Suppressor macrophage treated with lipopolysaccharide for 1 hour (primary cell): ENCODE data around the gene SLC9A9.

Source experiments
- DNase-seq, 3 donors: peaks; one replicate each; pipeline ENCODE4 v3.0.0-alpha.2; 2020 to 2022

Gene SLC9A9

GRCh38 chr3:143840636-143841035 is 7.6 kb downstream of the SLC9A9 start:
- DNase-seq = no peak

DNA sequence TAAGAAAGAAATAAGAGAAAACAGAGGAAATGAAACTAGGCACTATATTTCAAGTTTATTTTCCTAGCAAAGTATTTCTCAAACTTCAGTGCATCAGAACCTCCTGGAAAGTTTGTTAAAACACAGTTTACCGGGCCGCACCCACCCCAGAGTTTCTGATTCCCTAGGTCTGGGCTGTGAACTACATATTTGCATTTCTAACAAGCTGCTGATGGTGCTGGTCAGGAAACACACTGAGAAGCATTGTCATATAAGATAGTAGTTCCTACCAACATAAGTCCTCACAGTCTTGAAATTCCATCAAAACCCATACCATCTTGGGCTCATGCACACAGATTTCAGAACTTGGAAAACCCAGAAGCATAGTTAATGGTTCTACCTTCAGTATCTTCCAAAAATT is 8.3 kb downstream of the SLC9A9 start:
- no peak for DNase-seq

DNA sequence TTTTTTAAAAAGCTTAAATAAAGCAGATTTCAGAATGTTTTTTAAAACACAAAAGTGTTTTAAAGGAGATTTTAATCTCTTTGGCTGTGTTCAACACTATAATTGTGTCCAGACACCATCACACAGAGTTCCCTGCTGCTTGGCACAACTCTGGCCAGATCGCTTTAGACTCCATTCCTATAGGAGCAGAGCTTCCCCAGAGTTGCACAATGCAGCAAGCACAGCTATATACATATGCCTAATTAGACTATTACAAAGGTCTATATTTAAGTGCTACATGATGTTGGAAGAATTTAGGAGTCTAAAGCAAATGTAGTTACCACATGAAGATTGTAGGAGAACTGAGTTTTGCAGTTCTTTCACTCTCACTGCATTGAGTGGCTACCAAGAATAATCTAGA is 11.2 kb downstream of the SLC9A9 start:
- DNase-seq = no peak

DNA sequence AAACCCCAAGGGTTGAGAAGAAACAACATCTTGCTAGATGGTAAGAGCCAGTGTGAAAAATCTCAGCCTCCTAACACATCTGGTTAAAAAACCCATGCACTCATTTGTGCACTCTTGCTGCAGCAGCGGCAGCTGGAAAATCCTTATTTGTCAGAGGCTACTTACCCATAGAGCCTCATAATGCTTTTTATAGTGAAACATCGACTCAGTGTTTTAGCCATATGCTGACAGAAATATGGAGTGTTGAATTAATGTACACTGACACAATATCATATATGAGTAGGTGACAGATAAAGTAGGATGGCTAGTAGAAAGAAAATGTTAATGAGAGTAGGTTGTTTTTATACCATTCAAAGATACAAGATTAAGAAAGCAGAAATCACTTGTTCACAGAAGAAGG is 13.0 kb downstream of the SLC9A9 start:
- DNase-seq = no peak

GRCh38 chr3:143832433-143832832 is 15.8 kb downstream of the SLC9A9 start:
- DNase-seq = peak; percentile 55 to 75 (median 55)

DNA sequence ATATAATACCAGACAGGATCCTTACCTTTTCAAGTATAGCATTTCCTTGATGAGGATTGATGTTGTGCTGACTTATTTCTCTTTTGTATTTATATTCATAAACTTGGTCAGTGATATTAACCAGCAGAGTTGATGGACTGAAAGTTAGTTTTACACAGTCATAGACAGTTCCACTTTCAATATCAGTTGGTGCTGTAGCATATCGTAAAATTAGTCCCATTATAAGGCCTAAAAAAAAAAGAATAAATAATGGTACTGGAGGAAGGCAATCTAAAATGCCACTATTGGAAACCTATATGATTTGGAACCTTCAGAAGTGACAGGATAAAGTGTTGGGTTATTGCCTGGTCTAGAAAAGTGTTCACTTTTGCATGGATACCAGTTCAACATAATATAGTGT is 16.3 kb downstream of the SLC9A9 start:
- no peak for DNase-seq

- DNase-seq = peak; percentile 36 to 86 (median 80)
Observed at GRCh38 chr3:143831208-143831607, 17.1 kb downstream of the SLC9A9 start.

- no peak for DNase-seq
Observed at GRCh38 chr3:143830786-143831185, 17.5 kb downstream of the SLC9A9 start.

- no peak for DNase-seq
Observed at GRCh38 chr3:143830063-143830462, 18.2 kb downstream of the SLC9A9 start.

DNA sequence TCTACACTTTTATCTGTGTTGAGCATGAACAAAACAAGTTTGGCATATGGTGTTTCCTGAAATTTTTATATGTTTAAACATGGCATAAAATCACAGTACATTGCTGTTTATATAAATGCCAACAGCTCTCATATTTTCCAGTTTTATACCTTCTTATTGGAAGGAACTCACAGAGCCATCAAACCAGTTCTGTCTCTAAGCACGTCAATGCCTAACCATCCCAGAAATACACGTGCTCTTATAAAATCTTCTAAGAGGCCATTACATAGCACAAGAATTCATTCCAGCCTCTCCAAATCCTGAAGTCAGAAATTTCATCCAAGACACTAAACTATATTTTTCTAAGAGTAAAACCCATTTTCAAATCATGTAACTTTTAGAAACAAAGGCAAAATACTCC is 20.8 kb downstream of the SLC9A9 start:
- DNase-seq = peak in 1 of 3 donors; percentile 10

GRCh38 chr3:143826296-143826695 is 22.0 kb downstream of the SLC9A9 start:
- peak; percentile 66 to 76 (median 66) for DNase-seq

GRCh38 chr3:143825513-143825912 is 22.8 kb downstream of the SLC9A9 start:
- DNase-seq = peak; percentile 75 to 92 (median 89)

DNA sequence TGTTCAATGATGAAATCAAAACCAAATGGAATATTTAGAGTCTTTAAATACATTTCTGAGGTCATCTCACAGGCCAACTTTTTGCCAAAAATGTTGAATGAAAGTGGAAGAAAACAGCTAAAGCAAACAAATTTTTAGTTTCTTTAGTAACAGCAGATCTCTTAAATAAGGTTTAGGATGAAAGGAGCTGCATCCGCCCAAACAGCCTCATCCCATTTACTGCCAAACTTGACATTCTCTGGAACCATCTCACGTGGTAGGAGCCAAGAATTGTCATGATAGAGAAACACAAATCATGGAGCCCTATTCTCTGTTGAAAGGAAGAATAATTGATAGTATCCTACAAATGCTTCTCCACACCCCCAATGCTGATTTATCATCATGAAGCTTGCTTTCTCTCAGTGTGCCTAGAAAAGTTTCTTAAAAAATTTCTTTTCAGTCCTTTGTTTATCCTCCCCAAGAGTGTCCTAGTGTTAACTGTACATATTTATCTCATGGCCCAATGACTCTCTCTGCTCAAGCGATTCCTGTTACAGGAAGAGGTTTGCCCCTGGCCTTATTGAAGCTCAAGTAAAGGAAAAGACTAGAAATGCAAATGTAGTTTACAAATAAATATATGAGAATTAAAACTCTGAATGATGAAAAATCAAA is 23.4 kb downstream of the SLC9A9 start:
- DNase-seq = no peak

- DNase-seq = no peak
Observed at GRCh38 chr3:143822798-143823197, 25.5 kb downstream of the SLC9A9 start.

- DNase-seq = no peak
Observed at GRCh38 chr3:143822374-143822773, 25.9 kb downstream of the SLC9A9 start.

DNA sequence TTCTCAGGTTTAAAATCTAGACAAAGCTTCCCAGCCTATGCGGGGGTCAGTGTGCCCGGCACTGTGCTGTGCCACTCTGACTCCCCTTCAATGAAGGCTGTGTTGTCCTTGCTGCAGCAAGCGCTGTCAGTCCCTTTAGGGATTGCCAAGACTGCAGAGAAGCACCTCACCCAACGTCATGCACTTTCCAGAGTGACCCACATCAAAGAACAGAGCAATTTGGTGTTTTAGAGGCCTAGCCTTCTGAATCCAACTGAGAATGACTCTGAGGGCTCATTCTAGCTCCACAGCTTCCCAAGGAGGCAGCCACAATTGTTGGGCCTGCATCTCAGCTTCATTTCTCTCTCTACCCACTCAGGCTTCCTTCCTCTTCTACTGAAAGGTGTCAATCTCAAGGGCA is 26.4 kb downstream of the SLC9A9 start:
- DNase-seq = no peak

DNA sequence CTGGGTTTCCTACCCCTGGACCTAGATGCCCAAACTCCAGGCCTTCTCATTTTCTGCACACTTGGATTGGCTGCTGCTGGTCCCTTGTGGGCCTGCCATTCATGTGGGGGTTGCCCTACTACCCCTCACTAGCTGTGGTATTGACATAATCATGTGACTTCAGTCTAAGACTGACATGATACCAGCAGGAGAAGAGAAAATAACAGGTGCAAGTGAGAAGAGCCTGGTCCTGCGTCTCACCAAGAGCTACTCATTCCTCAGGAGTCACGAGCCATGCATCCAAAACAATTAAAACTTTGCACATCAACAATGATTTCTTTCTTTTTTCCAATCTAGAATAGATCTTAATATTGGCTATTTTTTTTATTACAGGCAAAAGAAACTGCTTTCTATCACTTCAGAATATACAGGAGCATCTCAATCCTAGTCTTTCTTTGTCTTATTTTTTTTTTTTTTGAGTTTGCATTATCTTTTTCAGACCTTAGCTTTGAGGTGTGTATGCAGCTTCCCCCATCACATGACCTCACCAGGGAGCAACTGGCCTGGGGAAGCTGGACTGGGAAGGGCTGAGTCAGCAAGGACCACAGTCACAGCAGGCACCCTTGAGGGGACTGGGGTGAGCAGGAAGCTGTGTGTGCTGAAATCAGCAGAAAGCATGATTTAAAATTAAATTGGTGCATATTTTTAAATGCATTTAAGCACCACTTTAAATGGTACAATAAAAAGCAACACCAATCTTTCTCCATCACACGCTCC is 27.6 kb downstream of the SLC9A9 start:
- peak; percentile 51 to 55 (median 54) for DNase-seq

DNA sequence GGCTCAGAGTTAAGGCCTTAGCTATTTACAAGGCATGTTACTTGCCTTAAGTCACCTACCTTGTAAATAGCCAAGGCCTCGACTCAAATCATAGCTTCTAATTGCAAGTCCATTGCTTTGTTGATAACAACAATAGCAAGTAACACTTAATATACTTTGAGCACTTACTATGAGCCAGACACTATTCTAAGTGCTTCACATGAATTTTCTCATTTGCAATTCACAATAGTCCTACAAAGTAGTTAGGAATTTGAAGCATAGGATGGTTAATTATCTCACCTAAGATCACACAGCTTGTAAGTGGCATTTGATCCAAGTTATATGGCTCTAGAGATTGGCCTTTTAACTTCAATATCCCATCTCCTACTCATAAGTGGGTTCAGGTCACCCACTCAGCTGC is 28.4 kb downstream of the SLC9A9 start:
- no peak for DNase-seq

- DNase-seq = peak; percentile 65 to 80 (median 76)
Observed at GRCh38 chr3:143814443-143814889, 33.8 kb downstream of the SLC9A9 start.

DNA sequence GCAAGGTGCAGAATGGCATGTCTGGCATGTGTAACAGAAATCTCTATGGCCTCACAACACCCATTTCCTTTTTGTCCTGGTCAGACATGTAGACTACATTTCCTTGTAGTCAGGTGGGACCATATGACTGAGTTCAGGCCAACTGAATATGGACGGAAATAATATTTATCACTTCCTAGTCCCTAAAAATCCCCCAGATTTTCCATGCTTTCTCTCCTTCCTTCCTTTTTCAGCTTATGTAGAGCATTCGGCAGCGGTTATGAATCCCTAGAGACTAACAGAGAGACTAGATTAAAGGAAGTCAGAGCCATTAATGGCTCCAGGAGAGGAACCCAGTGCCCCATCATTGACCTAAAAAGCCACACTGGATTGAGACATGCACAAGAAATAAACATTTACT is 35.8 kb downstream of the SLC9A9 start:
- peak; percentile 27 to 66 (median 51) for DNase-seq

- peak; percentile 51 to 54 (median 52) for DNase-seq
Observed at GRCh38 chr3:143811602-143812001, 36.7 kb downstream of the SLC9A9 start.

- peak in 1 of 3 donors; percentile 16 for DNase-seq
Observed at GRCh38 chr3:143810953-143811265, 37.4 kb downstream of the SLC9A9 start.

- DNase-seq = no peak
Observed at GRCh38 chr3:143810166-143810952, 37.9 kb downstream of the SLC9A9 start.

DNA sequence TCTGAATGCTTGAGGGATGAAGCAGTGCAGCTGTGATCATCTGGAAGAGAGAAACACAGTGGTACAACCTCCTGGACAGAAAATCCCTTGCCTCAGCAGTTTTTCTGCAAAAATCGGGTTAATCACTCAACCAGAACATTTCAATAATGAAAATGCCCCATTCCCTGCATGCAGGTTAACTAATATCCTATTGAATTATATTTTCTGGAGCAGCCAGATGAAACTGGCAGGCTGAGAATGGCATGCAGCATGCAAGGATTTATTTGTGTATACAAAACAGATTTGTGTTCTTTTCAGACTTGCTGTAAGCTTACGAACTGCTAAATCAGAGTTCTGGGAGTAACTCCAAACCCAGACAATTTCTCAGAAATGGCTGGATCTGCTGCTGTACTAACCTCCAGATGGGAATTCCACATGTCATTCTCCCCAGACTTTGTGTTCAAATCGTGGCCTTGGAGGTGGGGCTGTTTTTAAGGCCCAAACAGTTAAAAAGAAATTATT is 39.1 kb downstream of the SLC9A9 start:
- no peak for DNase-seq
